HEK293T (cell line): Measurements from ENCODE around the gene TSPAN17.

Experiments used
- ARNT ChIP-seq: fragments of 450-650 bp; IDR thresholded peaks from 2 replicates; pipeline ENCODE4 v1.6.1; 2017; ENCODE audit warnings: mild to moderate bottlenecking
- BHLHE40 ChIP-seq: fragments of 450-650 bp; IDR thresholded peaks from 2 replicates; pipeline ENCODE4 v1.6.1; 2016; ENCODE audit warnings: mild to moderate bottlenecking, moderate library complexity, borderline replicate concordance
- CTBP1 ChIP-seq: fragments of 450-650 bp; IDR thresholded peaks from 2 replicates; pipeline ENCODE4 v1.6.1; 2016; ENCODE audit warnings: borderline replicate concordance
- FOXA1 ChIP-seq: fragments of 450-650 bp; IDR thresholded peaks from 2 replicates; pipeline ENCODE4 v1.6.1; 2016; ENCODE audit warnings: mild to moderate bottlenecking
- FOXK2 ChIP-seq: fragments of 450-650 bp; IDR thresholded peaks from 2 replicates; pipeline ENCODE4 v1.6.1; 2016; ENCODE audit warnings: mild to moderate bottlenecking
- FOXM1 ChIP-seq: fragments of 450-650 bp; IDR thresholded peaks from 2 replicates; pipeline ENCODE4 v1.6.1; 2017; ENCODE audit warnings: mild to moderate bottlenecking, borderline replicate concordance
- LEF1 ChIP-seq: fragments of 450-650 bp; IDR thresholded peaks from 2 replicates; pipeline ENCODE4 v1.6.1; 2017; ENCODE audit warnings: mild to moderate bottlenecking, borderline replicate concordance
- NFRKB ChIP-seq: fragments of 450-650 bp; IDR thresholded peaks from 2 replicates; pipeline ENCODE4 v1.6.1; 2016; ENCODE audit warnings: mild to moderate bottlenecking, moderate library complexity
- SP1 ChIP-seq: fragments of 450-650 bp; IDR thresholded peaks from 2 replicates; pipeline ENCODE4 v1.6.1; 2017
- TARDBP ChIP-seq: fragments of 450-650 bp; IDR thresholded peaks from 2 replicates; pipeline ENCODE4 v1.6.1; 2016
- ZNF384 ChIP-seq: fragments of 450-650 bp; IDR thresholded peaks from 2 replicates; pipeline ENCODE4 v1.6.1; 2016

DNA sequence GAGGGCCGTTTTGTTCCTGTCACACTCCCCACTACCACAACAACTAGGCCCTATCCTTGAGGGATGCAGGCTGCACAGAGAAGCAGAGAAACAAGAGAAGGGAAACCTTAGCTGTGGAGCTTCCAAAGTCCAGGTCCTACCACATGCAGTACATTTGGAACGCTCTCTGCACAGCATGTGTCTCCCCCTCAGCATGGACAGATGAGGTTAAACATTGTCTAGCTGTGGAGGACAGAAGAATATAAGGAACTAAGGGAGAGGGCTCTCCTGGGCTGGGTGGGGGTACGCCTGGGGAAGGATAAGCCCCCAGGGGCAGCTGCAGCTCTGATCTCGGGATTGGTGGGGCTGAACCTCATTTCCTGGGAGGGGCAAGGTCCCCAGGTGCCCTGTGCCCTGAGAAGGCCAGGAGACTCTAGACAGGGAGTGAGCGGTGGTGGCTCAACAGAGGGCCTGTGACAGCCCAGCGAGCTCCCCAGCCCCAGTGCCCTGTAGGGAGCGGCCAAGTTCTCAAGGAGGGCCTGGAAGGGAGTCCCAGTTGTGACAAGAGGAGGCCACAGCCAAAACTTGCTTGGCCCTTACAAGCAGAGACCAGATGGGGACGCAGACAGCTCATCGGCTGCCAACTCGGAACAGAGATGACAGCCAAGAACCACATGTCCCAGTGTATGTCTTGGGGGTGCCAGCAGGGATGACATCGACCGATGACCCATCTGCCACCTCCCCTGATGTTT, 30.1 kb downstream of the TSPAN17 start:
- TF ChIP-seq LEF1 (no peak), BHLHE40 (no peak), CTBP1 (no peak), ZNF384 (no peak), NFRKB (no peak), FOXM1 (no peak), TARDBP (no peak), SP1 (no peak), ARNT (no peak), FOXA1 (no peak), FOXK2 (no peak)
